Measurements from ENCODE around the gene THEM5.

The THEM5 gene

GRCh38 chr1:151801846-151802245, 51.7 kb downstream of the THEM5 start:
- Mint-ChIP-seq H3K36me3 (peaks cover 2% of the 10 kb centered on the region), H3K4me1 (no peaks in the 10 kb centered on the region), H3K27ac (no peak overlapping the region), H3K27me3 (peaks cover 8% of the 10 kb centered on the region), H3K4me3 (no peak overlapping the region), H3K9me3 (no peaks in the 10 kb centered on the region)
- DNase-seq (ENCODE audit: low spot score in 2 of 2) (no peak), ATAC-seq (ENCODE audit: low read depth) (no peak)

- Mint-ChIP-seq H3K27me3 (peaks cover 8% of the 10 kb centered on the region), H3K4me1 (no peaks in the 10 kb centered on the region), H3K4me3 (no peak overlapping the region), H3K27ac (no peak overlapping the region), H3K36me3 (peaks cover 2% of the 10 kb centered on the region), H3K9me3 (no peaks in the 10 kb centered on the region)
- no peak for DNase-seq (ENCODE audit: low spot score in 2 of 2)
- no peak for ATAC-seq (ENCODE audit: low read depth)
Observed at GRCh38 chr1:151801310-151801820, 52.1 kb downstream of the THEM5 start.

- no peak for DNase-seq (ENCODE audit: low spot score in 2 of 2)
- no peak for ATAC-seq (ENCODE audit: low read depth)
- H3K36me3 Mint-ChIP-seq: peaks cover 2% of the 10 kb centered on the region
- H3K4me1 Mint-ChIP-seq: no peaks in the 10 kb centered on the region
- H3K27me3 Mint-ChIP-seq: peaks cover 8% of the 10 kb centered on the region
- H3K4me3 Mint-ChIP-seq: no peak overlapping the region
- H3K9me3 Mint-ChIP-seq: no peaks in the 10 kb centered on the region
- H3K27ac Mint-ChIP-seq: no peak overlapping the region
Observed at GRCh38 chr1:151800830-151801229, 52.7 kb downstream of the THEM5 start.

- H3K4me1 Mint-ChIP-seq: no peaks in the 10 kb centered on the region
- DNase-seq (ENCODE audit: low spot score in 2 of 2) (no peak), ATAC-seq (ENCODE audit: low read depth) (no peak)
- H3K4me3 Mint-ChIP-seq: no peak overlapping the region
- H3K27ac Mint-ChIP-seq: no peak overlapping the region
- no peaks in the 10 kb centered on the region for H3K9me3 Mint-ChIP-seq
- peaks cover 8% of the 10 kb centered on the region for H3K27me3 Mint-ChIP-seq
- peaks cover 3% of the 10 kb centered on the region for H3K36me3 Mint-ChIP-seq
Observed at GRCh38 chr1:151799179-151800022, 54.1 kb downstream of the THEM5 start.

- H3K27ac Mint-ChIP-seq: no peak overlapping the region
- ATAC-seq (ENCODE audit: low read depth): no peak
- peaks cover 8% of the 10 kb centered on the region for H3K27me3 Mint-ChIP-seq
- H3K4me3 Mint-ChIP-seq: no peak overlapping the region
- no peaks in the 10 kb centered on the region for H3K4me1 Mint-ChIP-seq
- DNase-seq (ENCODE audit: low spot score in 2 of 2): no peak
- peaks cover 6% of the 10 kb centered on the region for H3K36me3 Mint-ChIP-seq
- H3K9me3 Mint-ChIP-seq: no peaks in the 10 kb centered on the region
Observed at GRCh38 chr1:151798571-151798970, 54.9 kb downstream of the THEM5 start.

All from memory B cell (primary cell).